ENCODE results near the gene ASH1L.
"Not testable (repeated sequence)": the region's sequence is repeated elsewhere in the genome, so short reads cannot be mapped to it uniquely, and the experiment has no call there.

The ASH1L gene, protein sequence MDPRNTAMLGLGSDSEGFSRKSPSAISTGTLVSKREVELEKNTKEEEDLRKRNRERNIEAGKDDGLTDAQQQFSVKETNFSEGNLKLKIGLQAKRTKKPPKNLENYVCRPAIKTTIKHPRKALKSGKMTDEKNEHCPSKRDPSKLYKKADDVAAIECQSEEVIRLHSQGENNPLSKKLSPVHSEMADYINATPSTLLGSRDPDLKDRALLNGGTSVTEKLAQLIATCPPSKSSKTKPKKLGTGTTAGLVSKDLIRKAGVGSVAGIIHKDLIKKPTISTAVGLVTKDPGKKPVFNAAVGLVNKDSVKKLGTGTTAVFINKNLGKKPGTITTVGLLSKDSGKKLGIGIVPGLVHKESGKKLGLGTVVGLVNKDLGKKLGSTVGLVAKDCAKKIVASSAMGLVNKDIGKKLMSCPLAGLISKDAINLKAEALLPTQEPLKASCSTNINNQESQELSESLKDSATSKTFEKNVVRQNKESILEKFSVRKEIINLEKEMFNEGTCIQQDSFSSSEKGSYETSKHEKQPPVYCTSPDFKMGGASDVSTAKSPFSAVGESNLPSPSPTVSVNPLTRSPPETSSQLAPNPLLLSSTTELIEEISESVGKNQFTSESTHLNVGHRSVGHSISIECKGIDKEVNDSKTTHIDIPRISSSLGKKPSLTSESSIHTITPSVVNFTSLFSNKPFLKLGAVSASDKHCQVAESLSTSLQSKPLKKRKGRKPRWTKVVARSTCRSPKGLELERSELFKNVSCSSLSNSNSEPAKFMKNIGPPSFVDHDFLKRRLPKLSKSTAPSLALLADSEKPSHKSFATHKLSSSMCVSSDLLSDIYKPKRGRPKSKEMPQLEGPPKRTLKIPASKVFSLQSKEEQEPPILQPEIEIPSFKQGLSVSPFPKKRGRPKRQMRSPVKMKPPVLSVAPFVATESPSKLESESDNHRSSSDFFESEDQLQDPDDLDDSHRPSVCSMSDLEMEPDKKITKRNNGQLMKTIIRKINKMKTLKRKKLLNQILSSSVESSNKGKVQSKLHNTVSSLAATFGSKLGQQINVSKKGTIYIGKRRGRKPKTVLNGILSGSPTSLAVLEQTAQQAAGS (N-terminal part only)
- 204 to 272 reads per million in 2 donors for total RNA-seq

DNA sequence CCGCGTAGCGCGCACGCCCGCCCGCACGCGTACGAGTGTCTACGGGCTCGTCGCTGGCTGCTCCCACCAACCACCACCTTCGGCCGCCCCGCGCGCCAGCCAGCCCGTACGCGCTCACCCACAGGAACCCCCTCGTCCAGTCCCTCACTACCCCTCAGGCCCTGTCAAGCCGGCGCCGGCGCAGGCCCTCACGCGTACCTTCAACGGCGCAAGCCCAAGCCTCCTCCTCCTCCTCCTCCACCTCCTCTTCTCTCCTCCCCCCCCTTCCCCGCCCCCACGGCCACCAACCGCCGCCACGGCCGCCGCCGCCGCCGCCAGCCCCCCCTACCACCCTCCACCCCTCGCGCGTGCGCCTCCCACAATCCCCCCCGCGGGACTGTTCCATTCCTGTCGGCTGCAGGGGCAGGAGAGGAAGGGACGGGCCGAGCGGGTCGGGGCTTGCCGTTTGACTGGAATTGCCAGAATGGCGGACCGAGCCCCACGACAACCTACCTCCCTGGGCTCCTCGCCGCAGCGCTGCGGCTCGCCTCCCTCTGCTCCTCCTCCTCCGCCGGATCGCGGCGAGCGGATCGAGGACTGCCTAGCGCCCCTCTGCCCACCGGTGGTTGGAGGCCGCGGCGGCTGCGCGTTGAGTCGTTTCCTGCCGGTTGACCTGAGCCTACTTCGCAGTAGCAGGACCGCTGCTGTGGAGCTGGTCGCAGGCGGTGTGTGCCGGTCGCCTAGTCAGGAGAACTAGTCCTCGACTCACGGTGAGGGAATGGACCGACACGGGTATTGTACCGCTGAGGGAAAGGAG lies at the start of gene ASH1L:
TSS of gene ASH1L (minus strand) at position 223 of the 796 bp plus-strand sequence. CDS start 41,284 bp downstream, outside the sequence.
- DNase-seq: peak; percentile 89

DNA sequence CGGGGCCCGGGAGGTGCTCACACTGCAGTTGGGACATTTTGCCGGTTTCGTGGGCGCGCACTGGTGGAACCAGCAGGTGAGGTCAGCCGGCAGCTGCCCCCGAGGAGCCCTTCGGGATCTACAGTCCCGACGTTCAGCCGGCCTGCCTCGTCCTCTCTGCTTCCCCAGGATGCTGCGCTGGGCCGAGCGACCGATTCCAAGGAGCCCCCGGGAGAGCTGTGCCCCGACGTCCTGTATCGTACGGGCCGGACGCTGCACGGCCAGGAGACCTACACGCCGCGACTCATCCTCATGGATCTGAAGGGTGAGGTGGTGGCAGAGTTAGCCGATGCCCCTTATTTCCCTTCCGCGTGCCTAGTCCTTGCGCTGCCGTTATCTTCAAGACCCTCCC lies 47.6 kb upstream of the ASH1L start:
- DNase-seq: not testable (repeated sequence)

DNA sequence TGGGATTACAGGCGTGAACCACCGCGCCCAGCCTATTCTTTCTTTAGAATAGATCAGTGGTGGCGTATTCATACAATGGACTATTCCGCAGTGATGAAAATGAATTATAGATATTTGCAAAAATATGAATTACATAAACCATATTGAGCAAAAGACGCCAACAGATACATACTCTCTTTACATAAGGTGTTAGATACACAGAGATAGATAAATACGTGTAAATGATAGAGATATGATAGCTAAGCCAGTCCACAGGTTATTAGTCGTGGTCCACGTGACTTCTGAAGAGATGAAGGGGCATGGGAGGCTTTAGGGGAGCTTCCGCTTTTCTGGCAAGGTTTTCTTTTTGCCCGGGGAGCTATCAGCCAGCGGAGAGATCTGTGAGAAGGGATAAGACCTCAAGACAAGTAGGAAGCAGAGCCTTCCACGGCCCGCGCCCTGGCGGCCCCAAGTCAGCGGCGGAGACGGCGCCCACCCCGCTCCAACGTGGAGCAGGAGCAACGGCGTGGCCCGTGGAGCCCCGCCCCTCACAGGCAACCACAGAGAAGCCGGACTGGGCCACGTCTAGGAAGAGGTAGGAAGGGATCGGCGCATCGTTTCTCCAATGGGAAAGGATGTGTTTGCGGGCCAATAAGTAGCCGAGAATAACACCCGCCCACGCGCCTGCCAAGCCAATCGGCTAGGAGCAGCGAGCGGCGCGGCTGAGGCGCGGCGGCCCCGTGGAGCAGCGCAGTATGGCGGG lies 47.1 kb upstream of the ASH1L start, which contains the start of gene MSTO1:
TSS of gene MSTO1 (plus strand) at position 704 of the 742 bp plus-strand sequence. CDS start at position 735, 31 bp downstream.
- DNase-seq: peak; percentile 88

DNA sequence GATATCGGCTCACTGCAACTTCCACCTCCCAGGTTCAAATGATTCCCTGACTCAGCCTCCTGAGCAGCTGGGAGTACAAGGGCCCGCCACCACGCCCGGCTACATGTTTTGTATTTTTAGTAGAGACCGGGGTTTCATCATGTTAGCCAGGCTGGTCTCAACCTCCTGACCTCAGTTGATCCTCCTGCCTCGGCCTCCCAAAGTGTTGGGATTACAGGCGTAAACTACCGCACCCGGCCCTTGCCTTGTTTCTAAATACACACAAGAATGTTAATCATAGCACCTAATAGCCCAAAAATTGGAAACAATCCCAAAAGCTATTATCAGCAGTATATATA lies 46.3 kb upstream of the ASH1L start:
- no peak for DNase-seq

DNA sequence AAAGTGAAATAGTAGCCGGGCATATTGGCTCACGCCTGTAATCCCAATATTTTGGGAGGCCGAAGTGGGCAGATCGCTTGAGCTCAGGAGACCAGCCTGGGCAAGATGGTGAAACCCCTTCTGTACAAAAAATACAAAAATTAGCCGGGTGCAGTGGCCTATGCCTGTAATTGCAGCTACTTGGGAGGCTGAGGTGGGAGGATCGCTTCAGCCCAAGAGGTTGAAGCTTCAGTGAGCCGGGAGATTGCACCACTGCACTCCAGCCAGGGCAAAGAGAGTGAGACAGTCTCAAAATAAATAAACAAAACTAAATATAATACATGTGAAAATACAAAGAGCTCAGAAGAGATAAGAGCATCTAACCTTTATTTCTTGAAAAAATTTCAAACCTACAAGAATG lies 45.1 kb upstream of the ASH1L start:
- no peak for DNase-seq

DNA sequence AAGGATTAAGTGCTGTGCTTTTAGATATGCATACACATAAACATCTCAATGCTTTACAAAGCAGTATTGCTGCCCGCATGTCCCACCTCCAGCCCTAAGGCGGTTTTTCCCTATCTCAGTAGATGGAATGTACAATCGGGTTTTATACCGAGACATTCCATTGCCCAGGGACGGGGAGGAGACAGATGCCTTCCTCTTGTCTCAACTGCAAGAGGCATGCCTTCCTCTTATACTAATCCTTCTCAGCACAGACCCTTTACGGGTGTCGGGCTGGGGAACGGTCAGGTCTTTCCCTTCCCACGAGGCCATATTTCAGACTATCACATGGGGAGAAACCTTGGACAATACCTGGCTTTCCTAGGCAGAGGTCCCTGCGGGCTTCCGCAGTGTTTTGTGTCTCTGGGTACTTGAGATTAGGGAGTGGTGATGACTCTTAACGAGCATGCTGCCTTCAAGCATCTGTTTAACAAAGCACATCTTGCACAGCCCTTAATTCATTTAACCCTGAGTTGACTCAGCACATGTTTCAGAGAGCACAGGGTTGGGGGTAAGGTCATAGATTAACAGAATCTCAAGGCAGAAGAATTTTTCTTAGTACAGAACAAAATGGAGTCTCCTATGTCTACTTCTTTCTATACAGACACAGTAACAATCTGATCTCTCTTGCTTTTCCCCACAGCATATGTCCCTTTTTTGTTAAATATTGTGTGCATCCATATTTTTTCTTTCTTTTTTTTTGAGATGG lies 37.4 kb upstream of the ASH1L start:
- not testable (repeated sequence) for DNase-seq

DNA sequence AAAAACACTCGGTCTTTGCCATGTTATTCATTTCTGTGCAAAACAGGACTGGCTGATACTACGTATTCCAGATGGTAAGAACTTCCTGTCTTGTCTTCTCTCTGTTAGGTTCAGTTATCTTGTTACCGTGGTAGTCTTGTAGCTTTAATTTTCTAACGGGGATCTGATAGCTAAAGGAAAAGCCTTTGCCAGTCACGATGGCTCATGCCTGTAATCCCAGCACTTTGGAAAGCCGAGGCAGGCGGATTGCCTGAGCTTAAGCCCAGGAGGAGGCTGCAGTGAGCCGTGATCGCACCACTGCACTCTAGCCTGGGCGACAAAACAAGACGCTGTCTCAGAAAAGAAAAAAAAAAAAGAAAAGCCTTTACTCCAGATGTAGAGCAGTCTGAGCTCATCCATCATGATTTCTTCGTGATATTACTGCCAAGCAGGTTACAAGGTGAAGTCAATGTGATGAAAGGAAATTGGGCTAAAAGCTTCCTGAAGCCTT lies 36.3 kb upstream of the ASH1L start:
- DNase-seq: no peak

DNA sequence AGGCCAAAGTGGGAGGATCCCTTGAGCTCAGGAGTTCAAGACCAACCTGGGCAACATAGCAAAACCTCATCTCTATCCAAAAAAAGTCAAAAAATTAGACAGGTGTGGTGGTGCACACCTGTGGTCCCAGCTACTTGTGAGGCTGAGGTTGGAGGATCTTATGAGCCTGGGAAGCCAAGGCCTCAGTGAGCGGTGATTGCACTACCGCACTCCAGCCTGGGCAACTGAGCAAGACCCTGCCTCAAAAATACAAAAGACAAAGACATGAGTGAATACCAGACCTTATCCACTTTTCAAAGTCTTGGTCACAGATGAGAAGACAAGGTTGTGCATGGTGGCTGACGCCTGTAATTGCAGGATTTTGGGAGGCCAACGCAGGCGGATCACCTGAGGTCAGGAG lies 34.3 kb upstream of the ASH1L start:
- DNase-seq: no peak

DNA sequence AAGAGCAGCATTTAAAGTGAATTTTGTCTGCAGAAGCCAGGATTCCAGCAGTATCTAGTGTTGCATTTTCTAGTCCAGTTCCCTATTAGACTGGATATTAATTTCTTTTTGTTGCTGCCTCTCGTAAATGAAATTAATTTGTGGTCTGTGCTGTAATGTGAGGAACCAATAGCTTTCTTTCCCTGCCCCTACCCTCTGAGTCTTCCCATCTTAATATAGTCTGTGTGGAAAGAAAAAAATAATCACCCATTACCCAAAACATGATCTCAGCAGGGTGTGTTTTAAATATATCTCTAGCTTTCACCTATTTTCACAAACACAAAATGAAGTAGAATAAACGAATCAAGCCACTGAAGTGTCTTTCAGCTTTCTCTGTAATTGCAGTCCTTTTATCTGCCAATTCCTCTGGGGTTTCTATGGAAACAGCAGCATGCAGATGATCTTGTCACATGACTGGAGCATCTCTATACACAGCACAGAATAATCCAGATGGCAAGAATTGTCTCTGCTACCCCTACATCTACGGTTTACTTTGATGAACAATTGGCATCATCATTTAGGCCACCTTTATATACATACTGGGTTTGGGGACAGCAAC lies 33.4 kb upstream of the ASH1L start:
- DNase-seq: not testable (repeated sequence)

DNA sequence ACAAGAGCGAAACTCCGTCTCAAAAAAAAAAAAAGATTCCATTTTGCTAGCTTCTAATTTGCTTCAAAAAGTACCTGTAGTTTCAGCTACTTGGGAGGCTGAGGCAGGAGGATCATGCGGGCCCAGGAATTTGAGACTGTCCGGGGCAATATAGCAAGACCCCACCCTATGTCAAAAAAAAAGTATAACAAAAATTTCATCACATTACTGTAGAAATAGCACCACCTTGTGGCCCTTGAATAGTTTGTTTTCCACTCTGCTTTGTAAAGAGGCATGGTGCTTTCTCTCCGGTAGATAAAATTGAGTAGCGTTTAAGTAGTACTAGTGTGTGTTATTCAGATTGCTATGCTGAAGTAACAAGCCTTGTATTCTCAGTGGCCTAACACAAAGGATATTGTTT lies 29.2 kb upstream of the ASH1L start:
- no peak for DNase-seq

DNA sequence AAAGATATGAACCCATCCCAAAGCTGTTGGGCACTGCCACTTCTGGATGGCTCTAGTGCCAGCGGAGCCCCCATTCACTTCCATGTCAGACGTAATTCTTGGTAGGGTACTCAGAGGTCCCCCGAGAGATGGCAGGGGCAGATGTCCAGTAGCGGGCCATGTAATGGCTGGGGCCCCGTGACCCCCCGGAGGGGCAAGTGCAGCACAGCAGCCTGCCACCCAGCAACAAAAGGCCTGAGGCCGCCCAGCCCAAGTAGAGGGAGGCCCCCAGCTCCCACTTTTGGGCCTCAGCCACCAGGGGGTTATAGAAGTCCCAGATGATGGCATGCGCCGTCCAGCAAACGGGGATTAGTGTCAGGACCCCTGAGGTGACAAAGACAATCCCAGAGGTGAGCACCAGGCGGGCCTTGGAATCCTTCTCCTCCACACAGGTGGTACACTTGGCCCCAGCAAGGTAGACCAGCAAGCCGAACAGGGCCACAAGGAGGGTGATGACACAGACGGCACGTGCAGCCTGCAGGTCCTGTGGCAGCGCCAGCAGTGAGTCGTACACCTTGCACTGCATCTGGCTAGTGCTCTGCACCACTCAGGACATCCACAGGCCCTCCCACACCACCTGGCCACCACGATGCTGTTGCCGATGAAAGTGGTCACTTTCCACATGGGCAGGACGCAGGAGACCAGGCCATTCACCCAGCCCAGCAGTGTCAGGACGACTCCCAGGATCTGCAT lies 28.1 kb upstream of the ASH1L start:
- DNase-seq: not testable (repeated sequence)

DNA sequence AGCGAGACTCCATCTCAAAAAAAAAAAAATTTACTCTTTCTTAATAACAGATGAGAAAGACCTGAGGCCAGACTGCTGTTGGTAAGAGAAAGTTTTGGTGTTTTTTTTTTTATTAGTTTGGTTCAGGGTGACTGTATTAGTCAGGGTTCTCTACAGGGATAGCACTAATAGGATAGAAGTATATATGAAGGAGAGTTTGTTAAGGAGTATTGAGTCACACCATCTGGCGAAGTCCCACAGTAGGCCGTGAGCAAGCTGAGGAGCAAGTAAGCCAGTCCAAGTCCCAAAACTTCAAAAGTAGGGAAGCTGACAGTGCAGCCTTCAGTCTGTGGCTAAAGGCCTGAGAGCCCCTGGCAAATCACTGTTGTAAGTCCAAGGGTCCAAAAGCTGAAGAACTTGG lies 26.7 kb upstream of the ASH1L start:
- DNase-seq: not testable (repeated sequence)

DNA sequence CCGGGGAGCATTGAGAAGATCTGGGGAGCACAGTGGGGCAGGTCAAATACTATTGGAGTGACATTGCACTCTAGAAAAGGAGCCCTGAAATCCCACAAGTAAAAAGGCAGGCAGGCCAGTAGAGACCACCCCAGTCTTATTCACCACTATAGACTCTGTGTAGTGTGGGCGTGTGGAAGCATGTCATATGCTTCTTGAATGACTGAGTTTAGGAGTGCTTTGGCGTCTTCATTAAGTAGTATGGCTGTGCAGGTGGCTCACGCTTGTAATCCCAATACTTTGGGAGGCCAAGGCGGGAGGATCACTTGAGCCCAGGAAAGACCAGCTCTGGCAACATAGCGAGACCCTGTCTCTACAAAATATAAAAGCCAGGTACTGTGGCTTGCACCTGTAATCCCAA lies 21.2 kb upstream of the ASH1L start:
- not testable (repeated sequence) for DNase-seq

DNA sequence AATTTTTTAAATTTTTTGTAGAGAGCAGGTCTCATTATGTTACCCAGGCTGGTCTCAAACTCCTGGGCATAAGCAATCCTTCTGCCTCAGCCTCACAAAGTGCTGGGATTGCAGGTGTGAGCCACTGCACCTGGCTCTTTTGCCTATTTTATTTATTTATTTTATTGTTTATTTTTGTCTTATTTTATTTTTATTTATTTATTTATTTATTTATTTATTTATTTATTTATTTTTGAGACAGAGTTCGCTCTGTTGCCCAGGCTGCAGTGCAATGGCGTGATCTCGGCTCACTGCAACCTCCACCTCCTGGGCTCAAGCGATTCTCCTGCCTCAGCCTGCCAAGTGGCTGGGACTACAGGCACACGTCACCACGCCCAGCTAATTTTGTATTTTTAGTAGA lies 13.0 kb upstream of the ASH1L start:
- not testable (repeated sequence) for DNase-seq

DNA sequence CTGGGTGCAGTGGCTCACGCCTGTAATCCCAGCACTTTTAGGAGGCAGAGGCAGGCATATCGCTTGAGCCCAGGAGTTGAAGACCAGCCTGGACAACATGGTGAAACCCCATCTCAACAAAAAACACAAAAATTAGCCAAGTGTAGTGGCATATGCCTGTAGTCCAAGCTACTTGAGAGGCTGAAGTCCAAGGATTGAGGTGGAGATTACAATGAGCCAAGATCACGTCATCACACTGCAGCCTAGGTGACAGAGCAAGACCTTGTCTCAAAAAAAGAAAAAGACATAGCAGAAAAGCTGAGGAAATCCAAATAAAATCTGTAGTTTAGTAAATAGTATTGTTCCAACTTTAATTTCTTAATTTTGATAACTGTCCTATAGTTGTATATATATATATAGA lies 11.5 kb upstream of the ASH1L start:
- DNase-seq: no peak

DNA sequence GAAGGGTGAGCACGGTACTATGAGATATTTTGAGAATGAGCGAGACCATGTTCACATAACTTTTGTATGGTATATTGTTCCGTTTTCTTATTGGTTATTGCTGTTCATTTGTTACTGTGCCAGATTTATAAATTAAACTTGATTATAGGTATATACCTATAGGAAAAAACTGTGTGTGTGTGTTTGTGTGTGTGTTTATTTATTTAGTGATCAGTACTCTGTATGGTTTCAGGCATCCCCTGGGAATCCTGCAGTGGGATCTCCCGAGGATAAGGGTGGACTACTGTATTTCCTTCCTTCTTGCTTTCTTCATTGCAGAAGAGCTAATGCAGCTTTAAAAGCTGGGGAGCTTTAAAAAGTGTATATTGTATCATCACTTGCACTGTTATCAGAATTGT lies 8.0 kb upstream of the ASH1L start:
- no peak for DNase-seq

DNA sequence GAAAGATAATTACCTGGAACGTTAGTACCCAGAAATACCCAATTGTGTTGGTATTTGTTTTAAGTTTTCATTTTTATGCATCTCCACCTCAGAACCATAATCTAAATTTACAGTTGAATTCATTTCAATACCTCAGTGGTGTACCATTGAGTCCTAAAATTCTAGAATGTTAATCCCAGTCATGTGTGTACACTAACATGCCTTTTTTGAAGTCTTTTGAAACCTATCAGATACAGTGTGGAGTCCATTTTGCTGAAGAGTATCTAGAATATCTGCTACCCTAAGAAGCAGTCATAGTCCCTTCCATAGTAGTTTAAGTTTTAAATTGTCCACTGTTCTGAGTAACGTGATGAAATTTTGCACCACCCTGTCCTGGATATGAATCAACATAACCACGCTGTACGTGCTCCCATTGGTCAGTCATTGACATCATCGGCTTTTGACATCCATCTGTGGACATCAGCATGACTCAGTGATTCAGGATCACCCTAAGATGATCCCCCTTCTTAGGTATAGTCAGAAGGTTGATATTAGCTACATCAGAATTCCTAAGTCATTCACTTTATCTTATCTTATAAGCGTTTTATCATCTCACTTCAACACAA lies 7.5 kb upstream of the ASH1L start:
- DNase-seq: no peak

DNA sequence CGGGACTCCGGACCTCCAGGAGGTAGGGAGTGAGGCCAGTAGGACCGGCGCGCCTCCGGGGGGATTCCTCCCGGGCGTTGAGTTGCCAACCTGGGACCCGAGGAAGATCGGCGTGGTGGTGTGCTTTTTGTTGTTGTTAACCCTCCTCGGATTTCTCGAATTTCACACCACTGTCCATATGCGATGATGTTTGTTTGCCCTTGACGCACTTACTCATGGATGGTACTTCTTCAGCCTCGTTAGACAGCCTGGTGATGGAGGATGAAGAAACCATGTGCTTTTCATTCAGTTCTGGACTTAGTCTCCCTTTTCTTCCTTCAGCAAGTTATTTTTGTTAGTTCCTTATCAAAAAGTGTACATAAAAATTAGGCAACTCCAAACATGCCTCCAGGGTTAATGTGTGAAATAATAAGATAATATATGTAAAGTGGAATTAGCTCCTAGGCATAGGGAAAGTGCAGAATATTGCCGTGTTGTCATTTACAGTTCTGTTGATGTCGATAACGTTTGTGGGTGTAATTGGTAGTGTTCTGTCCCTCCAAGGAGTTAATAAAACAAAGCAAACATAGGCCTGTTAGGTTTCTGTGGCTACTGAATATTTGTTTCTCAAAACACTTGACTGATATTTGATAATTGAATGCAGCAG lies 897 bp upstream of the ASH1L start:
- not testable (repeated sequence) for DNase-seq
